22Rv1 (cell line): ENCODE results near the gene BAIAP3.

Experiments used
- CTCF ChIP-seq: fragments of 450-650 bp; IDR thresholded peaks from 2 replicates; pipeline ENCODE4 v1.5.1; 2017; ENCODE audit warnings: mild to moderate bottlenecking
- ZFX ChIP-seq: fragments of 450-650 bp; IDR thresholded peaks from 2 replicates; pipeline ENCODE4 v1.6.1; 2017; ENCODE audit warnings: antibody characterized with exemption, borderline replicate concordance

DNA sequence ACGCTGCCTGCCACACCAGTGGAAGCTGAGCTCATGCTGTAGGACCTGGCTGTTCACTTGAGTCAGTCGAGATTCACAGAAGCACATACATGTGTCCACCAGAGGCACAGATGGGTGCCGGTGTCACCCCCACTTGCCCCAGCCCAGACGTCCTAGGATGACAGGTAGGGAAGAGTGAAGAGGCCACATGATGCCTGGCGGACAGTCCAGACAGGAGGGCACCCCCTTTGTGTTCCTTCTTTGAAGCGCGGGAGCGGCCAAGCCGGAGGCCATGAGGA is 15.2 kb upstream of the BAIAP3 start:
- TF ChIP-seq CTCF (no peak), ZFX (no peak)
